Measurements from ENCODE around the gene PNPLA5. TPM values are rescaled to one million over a fixed set of nuclear protein-coding genes. Genes with fewer than 3 reads are reported as not detected.

PNPLA5 gene
- total RNA-seq, 1 donor from 2014 or later, result not detected

- intact Hi-C loops (cut with micrococcal nuclease), result no loop called here
Observed at GRCh38 chr22:43855431-43855830, 36.4 kb downstream of the PNPLA5 start.

DNA sequence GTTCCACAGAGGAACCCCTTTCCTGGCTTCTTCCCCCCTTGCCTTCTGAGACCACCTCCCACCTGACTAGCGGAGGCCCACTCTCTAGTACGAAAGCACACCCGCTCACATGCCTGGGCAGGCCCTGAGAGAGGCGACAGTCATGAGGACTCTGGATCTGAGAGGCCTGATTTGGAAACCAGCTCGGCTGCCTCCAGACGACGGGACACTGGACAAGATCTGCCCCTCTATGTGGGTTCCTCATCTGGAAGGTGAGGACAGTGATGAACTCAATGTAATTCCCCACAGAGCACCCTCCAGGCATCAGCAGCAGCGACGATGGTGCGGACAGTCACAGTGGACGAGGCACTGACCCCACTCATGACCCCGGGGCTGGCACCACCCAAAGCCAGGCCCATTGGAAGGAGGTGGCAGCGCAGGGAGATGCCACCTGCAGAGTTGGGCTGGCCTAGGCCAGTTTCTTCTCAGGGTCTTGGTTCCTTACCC, 37.0 kb downstream of the PNPLA5 start:
- intact Hi-C loops (cut with micrococcal nuclease), result no loop called here

GRCh38 chr22:43854121-43854785, 37.6 kb downstream of the PNPLA5 start:
- intact Hi-C loops (cut with micrococcal nuclease), result no loop called here

GRCh38 chr22:43853328-43853931, 38.4 kb downstream of the PNPLA5 start:
- intact Hi-C loops (cut with micrococcal nuclease), result no loop called here

- intact Hi-C loops (cut with micrococcal nuclease), result no loop called here
Observed at GRCh38 chr22:43852573-43853327, 39.1 kb downstream of the PNPLA5 start.

- intact Hi-C loops (cut with micrococcal nuclease), result no loop called here
Observed at GRCh38 chr22:43851979-43852307, 39.9 kb downstream of the PNPLA5 start.

- intact Hi-C loops (cut with micrococcal nuclease), result no loop called here
Observed at GRCh38 chr22:43851058-43851978, 40.5 kb downstream of the PNPLA5 start.

- intact Hi-C loops (cut with micrococcal nuclease), result no loop called here
Observed at GRCh38 chr22:43850529-43850928, 41.3 kb downstream of the PNPLA5 start.

DNA sequence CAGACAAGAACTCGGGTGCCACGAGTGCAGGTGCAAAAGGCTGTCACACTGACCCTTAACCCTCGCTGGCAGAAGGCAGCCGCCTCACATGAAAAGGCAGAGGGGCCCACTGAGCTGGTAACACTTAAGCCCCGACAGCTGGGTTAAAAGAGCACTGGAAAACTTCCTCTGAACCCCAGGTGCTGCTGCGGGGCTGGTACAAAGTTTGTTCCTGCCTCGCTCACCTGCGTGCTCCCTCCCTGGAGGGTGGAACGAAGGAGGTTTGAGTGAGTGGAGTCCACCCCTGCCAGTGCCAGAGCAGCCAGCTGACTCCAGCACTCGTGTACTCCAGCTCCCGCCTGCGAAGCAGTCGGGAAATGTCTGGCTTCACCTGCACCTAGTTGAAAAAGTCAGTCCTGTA, 42.1 kb downstream of the PNPLA5 start:
- intact Hi-C loops (cut with micrococcal nuclease), result no loop called here

- intact Hi-C loops (cut with micrococcal nuclease), result no loop called here
Observed at GRCh38 chr22:43848366-43849171, 43.2 kb downstream of the PNPLA5 start.

- intact Hi-C loops (cut with micrococcal nuclease), result no loop called here
Observed at GRCh38 chr22:43847376-43848289, 44.2 kb downstream of the PNPLA5 start.

DNA sequence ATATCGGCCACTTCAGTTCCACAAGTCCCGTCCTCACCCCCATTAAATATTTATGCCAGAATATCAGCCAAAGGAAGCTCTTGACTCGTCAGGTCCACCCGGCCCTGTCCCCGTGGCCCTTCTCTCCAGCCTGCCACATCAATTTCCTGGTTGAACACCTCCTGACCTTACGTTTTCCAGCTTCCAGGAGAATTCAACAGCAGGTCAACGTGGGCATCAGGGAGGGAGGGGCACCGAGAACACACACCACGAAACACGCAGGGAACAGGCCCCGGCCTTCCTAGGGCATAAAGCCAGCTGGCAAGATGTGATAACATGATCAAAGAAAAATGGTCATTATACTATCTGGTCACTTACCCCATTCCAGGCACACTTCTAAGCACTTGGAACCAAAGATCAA, 44.8 kb downstream of the PNPLA5 start:
- intact Hi-C loops (cut with micrococcal nuclease), result no loop called here

DNA sequence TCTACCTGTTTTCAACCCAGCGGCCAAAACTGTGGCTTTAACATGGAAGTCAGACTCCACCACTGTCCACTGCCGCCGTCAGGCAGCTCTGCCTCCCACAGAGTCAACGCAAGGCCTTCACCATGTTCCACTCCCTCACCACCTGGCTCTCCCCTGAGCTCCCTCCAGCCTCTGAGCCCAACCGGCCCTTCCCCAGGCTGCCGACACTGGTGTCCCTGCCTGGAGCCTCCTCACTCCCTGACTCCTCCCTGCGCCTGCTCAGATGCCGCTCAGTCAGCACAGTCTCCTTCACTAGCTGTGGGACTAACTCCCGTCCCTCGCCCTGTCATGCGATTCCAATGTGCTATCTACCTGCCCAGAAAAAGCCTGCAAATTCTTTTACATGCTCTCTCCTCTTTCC, 45.8 kb downstream of the PNPLA5 start:
- intact Hi-C loops (cut with micrococcal nuclease), result no loop called here

DNA sequence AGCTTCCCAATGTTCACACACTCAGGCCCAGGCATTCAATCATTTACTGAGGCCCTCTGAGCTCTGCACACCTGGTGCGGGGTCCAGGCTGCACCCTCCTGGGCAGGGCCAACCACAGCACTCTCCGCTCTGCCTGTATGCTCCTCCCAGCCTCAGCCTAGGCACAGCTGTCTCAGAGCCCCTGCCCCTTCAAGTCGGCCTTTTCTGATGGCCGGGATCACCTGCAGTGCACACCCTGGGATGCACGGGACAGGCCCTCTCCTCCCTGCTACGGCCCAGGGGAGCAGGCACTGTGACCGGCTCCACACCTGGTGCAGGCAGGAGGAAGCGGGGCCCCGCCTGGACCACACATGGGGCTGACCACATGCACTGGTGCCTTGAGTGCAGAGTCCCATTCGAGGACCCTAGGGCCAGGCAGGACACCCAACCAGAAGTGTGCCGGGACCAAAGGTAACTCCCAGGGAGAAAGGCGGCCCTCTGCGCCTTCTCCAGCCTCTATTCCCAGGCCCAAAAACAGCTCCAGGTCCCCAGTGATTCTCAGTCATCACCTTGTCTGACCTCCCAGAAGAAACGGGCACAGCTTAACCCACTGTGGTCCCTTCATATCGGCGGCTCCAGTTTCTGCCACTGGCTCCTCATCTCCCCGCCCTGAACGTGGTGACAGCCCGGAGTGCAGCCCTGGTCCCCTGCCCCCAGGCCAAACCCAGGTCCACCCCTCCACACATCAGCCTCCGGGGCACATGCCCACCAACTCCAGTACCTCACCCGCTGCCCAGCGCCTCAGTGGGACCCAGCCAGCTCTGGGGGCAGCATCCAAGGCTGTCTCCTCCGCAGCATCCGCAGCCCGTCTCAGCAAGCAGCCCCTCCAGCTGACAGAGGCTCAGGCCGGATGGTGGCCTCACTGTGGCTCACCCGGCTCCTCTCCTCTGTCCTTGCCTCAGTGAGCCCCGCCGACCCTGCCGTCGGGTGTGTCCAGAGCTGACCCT, 47.0 kb downstream of the PNPLA5 start:
- intact Hi-C loops (cut with micrococcal nuclease), result no loop called here

- intact Hi-C loops (cut with micrococcal nuclease), result no loop called here
Observed at GRCh38 chr22:43843783-43844530, 47.9 kb downstream of the PNPLA5 start.

DNA sequence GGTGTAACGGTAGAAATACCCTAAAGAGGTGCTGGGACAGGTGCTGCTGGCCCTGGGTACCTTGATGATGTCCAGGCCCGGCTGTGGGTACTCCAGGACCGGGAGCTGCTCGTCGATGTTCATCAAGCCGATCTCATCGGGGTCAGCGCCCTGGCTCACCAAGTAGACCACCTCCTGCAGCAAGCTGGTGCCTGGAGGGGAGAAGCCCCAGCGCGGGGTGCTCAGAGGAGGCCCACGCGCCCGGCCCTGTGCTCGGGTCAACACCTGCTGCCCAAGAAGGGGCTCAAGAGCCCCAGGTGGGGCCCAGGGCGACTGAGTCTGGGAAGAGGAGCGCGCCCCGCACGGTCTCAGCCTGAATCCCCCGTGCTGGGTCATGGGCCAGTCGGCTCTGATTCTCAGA, 50.1 kb downstream of the PNPLA5 start:
- intact Hi-C loops (cut with micrococcal nuclease), result no loop called here

- intact Hi-C loops (cut with micrococcal nuclease), result no loop called here
Observed at GRCh38 chr22:43840851-43841250, 51.0 kb downstream of the PNPLA5 start.

GRCh38 chr22:43840431-43840830, 51.4 kb downstream of the PNPLA5 start:
- intact Hi-C loops (cut with micrococcal nuclease), result no loop called here

Data from T-helper 1 cell treated with Interleukin-12 subunit alpha and Interleukin-12 subunit beta and Interleukin-4 antibody, amounts not matched to agents 30 ng/mL and 1 ng/mL, for 36 hours (primary cell).